HEK293 (cell line): ENCODE measurements around the gene CACNA2D3.

Experiments used
- CTCF ChIA-PET: fragments of 350-600 bp; formaldehyde crosslinking; extraction: SDS; loops from one replicate; lab custom pipeline; 2021; ENCODE audit warnings: antibody characterized with exemption; lab: Yijun Ruan, JAX
- POLR2A ChIA-PET: fragments of 300-600 bp; formaldehyde crosslinking; extraction: SDS; loops from one replicate; lab custom pipeline; 2020; ENCODE audit warnings: antibody characterized with exemption, inconsistent platforms; lab: Yijun Ruan, JAX
- H3K27ac ChIP-seq: fragments of 200-500 bp; sonication (Bioruptor generic); 2 replicates; pipeline ENCODE4 v1.5.1; 2014; ENCODE audit warnings: low read depth, low read length, control low read depth, inconsistent platforms; ENCODE audit errors: extremely low read depth
- H3K36me3 ChIP-seq, 2 experiments: fragments of 200-500 bp in 1 of 2; sonication (Bioruptor generic) in 1 of 2; 1 replicate in 1 of 2; 2 replicates in 1 of 2; pipeline ENCODE4 v1.5.1; 2014 to 2017; ENCODE audit warnings: inconsistent platforms in 2 of 2, low read length in 2 of 2; ENCODE audit not compliant: control insufficient read depth in 2 of 2, insufficient read depth in 1 of 2
- H3K4me1 ChIP-seq: fragments of 200-500 bp; sonication (Bioruptor generic); 2 replicates; pipeline ENCODE4 v1.5.1; 2014; ENCODE audit warnings: mild to moderate bottlenecking, low read length, inconsistent platforms; ENCODE audit not compliant: control insufficient read depth, insufficient read depth
- H3K4me3 ChIP-seq: 2 replicates; pipeline ENCODE4 v1.5.1; 2011; ENCODE audit warnings: low read depth, mild to moderate bottlenecking, control low read depth, low read length, moderate library complexity
- H3K9me3 ChIP-seq: fragments of 200-500 bp; sonication (Bioruptor generic); 2 replicates; pipeline ENCODE4 v1.5.1; 2014; ENCODE audit warnings: low read depth, low read length, inconsistent platforms; ENCODE audit not compliant: control insufficient read depth, insufficient read depth
- BCL6B ChIP-seq: fragments of 450-650 bp; formaldehyde crosslinking; IDR thresholded peaks from 2 replicates; pipeline ENCODE4 v1.5.1; 2017; ENCODE audit warnings: missing biosample characterization, missing genetic modification characterization
- GLI4 ChIP-seq: fragments of 450-650 bp; formaldehyde crosslinking; IDR thresholded peaks from 2 replicates; pipeline ENCODE4 v1.5.1; 2016; ENCODE audit warnings: missing biosample characterization, missing genetic modification characterization
- HOXD13 ChIP-seq: sonication (generic); formaldehyde crosslinking; IDR thresholded peaks from 2 replicates; pipeline ENCODE4 v1.8.0; 2022; ENCODE audit warnings: missing genetic modification reagents, borderline replicate concordance
- KLF7 ChIP-seq: fragments of 450-650 bp; formaldehyde crosslinking; IDR thresholded peaks from 2 replicates; pipeline ENCODE4 v1.5.1; 2016; ENCODE audit warnings: missing biosample characterization, missing genetic modification characterization, borderline replicate concordance
- OSR2 ChIP-seq: fragments of 450-650 bp; formaldehyde crosslinking; IDR thresholded peaks from 2 replicates; pipeline ENCODE4 v1.5.1; 2016; ENCODE audit warnings: missing biosample characterization, missing genetic modification characterization
- OVOL3 ChIP-seq: fragments of 450-650 bp; formaldehyde crosslinking; IDR thresholded peaks from 2 replicates; pipeline ENCODE4 v1.5.1; 2016; ENCODE audit warnings: missing biosample characterization, missing genetic modification characterization
- PRDM6 ChIP-seq: fragments of 450-650 bp; formaldehyde crosslinking; IDR thresholded peaks from 2 replicates; pipeline ENCODE4 v1.5.1; 2017; ENCODE audit warnings: missing biosample characterization, missing genetic modification characterization
- RBAK ChIP-seq: fragments of 450-650 bp; formaldehyde crosslinking; IDR thresholded peaks from 2 replicates; pipeline ENCODE4 v1.5.1; 2016; ENCODE audit warnings: missing biosample characterization, missing genetic modification characterization
- SP2 ChIP-seq: fragments of 450-650 bp; formaldehyde crosslinking; IDR thresholded peaks from 2 replicates; pipeline ENCODE4 v1.5.1; 2016; ENCODE audit warnings: missing biosample characterization, missing genetic modification characterization
- SP3 ChIP-seq: fragments of 450-650 bp; formaldehyde crosslinking; IDR thresholded peaks from 2 replicates; pipeline ENCODE4 v1.5.1; 2016; ENCODE audit warnings: missing biosample characterization, missing genetic modification characterization
- ZBTB8A ChIP-seq: fragments of 450-650 bp; formaldehyde crosslinking; IDR thresholded peaks from 2 replicates; pipeline ENCODE4 v1.5.1; 2016; ENCODE audit warnings: missing biosample characterization, missing genetic modification characterization
- ZFHX2 ChIP-seq: fragments of 450-650 bp; formaldehyde crosslinking; conservative IDR thresholded peaks from 2 replicates; pipeline ENCODE4 v1.5.1; 2016; ENCODE audit warnings: missing biosample characterization, missing genetic modification characterization
- ZNF16 ChIP-seq: fragments of 450-650 bp; formaldehyde crosslinking; IDR thresholded peaks from 2 replicates; pipeline ENCODE4 v1.5.1; 2016; ENCODE audit warnings: low read depth, missing biosample characterization, missing genetic modification characterization
- ZNF221 ChIP-seq: fragments of 450-650 bp; formaldehyde crosslinking; IDR thresholded peaks from 2 replicates; pipeline ENCODE4 v1.5.1; 2017; ENCODE audit warnings: missing biosample characterization, missing genetic modification characterization, borderline replicate concordance
- ZNF23 ChIP-seq: fragments of 450-650 bp; formaldehyde crosslinking; IDR thresholded peaks from 2 replicates; pipeline ENCODE4 v1.5.1; 2016; ENCODE audit warnings: missing biosample characterization, missing genetic modification characterization, borderline replicate concordance
- ZNF335 ChIP-seq: fragments of 450-650 bp; formaldehyde crosslinking; conservative IDR thresholded peaks from 2 replicates; pipeline ENCODE4 v1.5.1; 2016; ENCODE audit warnings: missing biosample characterization, missing genetic modification characterization
- ZNF341 ChIP-seq: fragments of 450-650 bp; formaldehyde crosslinking; IDR thresholded peaks from 2 replicates; pipeline ENCODE4; 2016; ENCODE audit warnings: low read depth, missing biosample characterization, missing genetic modification characterization
- ZNF391 ChIP-seq: fragments of 450-650 bp; formaldehyde crosslinking; IDR thresholded peaks from 2 replicates; pipeline ENCODE4 v1.5.1; 2016; ENCODE audit warnings: low read depth, missing biosample characterization, missing genetic modification characterization, borderline replicate concordance
- ZNF473 ChIP-seq: fragments of 450-650 bp; formaldehyde crosslinking; IDR thresholded peaks from 2 replicates; pipeline ENCODE4 v1.5.1; 2017; ENCODE audit warnings: missing biosample characterization, missing genetic modification characterization
- ZNF510 ChIP-seq: fragments of 450-650 bp; formaldehyde crosslinking; IDR thresholded peaks from 2 replicates; pipeline ENCODE4 v1.5.1; 2018; ENCODE audit warnings: mild to moderate bottlenecking, missing genetic modification characterization, missing biosample characterization; ENCODE audit not compliant: insufficient replicate concordance
- ZNF544 ChIP-seq: fragments of 450-650 bp; formaldehyde crosslinking; IDR thresholded peaks from 2 replicates; pipeline ENCODE4 v1.5.0; 2017; ENCODE audit warnings: missing biosample characterization, missing genetic modification characterization
- ZNF555 ChIP-seq: fragments of 450-650 bp; formaldehyde crosslinking; conservative IDR thresholded peaks from 2 replicates; pipeline ENCODE4 v1.5.1; 2017; ENCODE audit warnings: missing biosample characterization, mild to moderate bottlenecking, missing genetic modification characterization, inconsistent platforms
- ZNF677 ChIP-seq: fragments of 450-650 bp; IDR thresholded peaks from 2 replicates; pipeline ENCODE4 v1.5.0; 2018; ENCODE audit warnings: missing biosample characterization, mild to moderate bottlenecking, missing genetic modification characterization, moderate library complexity
- ZNF776 ChIP-seq: fragments of 450-650 bp; formaldehyde crosslinking; IDR thresholded peaks from 2 replicates; pipeline ENCODE4 v1.5.0; 2017; ENCODE audit warnings: missing biosample characterization, missing genetic modification characterization, borderline replicate concordance
- ZNF830 ChIP-seq: fragments of 450-650 bp; IDR thresholded peaks from 2 replicates; pipeline ENCODE4 v1.5.0; 2018; ENCODE audit warnings: missing biosample characterization, missing genetic modification characterization, low read depth, mild to moderate bottlenecking, moderate library complexity
- ZSCAN16 ChIP-seq: fragments of 450-650 bp; formaldehyde crosslinking; IDR thresholded peaks from 2 replicates; pipeline ENCODE4 v1.5.1; 2016; ENCODE audit warnings: missing biosample characterization, missing genetic modification characterization
- TF ChIP-seq, protein P1 (sequence below): fragments of 450-650 bp; formaldehyde crosslinking; IDR thresholded peaks from 2 replicates; pipeline ENCODE4 v1.5.1; 2016; ENCODE audit warnings: missing biosample characterization, missing genetic modification characterization
- TF ChIP-seq, protein P2 (sequence below): sonication (generic); formaldehyde crosslinking; IDR thresholded peaks from 2 replicates; pipeline ENCODE4 v1.8.1; 2022; ENCODE audit warnings: mild to moderate bottlenecking, moderate library complexity, missing genetic modification reagents

Gene CACNA2D3

GRCh38 chr3:54538346-54538745, 416.0 kb downstream of the CACNA2D3 start:
- POLR2A ChIA-PET = no interaction called here
- H3K4me3 ChIP-seq = no peak overlapping the region
- H3K4me1 ChIP-seq = no peaks in the 10 kb centered on the region
- H3K27ac ChIP-seq = no peak overlapping the region
- H3K9me3 ChIP-seq = no peaks in the 10 kb centered on the region
- TF ChIP-seq HOXD13 (CRISPR knock-in tag) = no peak
- TF ChIP-seq ZNF221 (tag by site-specific recombination) = no peak
- no peak for TF ChIP-seq ZNF830 (tag by site-specific recombination)
- TF ChIP-seq, all 188 proteins: peak for 0
- CTCF ChIA-PET = interaction anchor here (0.8 to 1.6 kb wide), 2 partner anchors 15 to 16 kb away, joined by 3 to 5 read pairs; no protein-coding TSS in a partner anchor
- no peaks in the 10 kb centered on the region for H3K36me3 ChIP-seq

DNA sequence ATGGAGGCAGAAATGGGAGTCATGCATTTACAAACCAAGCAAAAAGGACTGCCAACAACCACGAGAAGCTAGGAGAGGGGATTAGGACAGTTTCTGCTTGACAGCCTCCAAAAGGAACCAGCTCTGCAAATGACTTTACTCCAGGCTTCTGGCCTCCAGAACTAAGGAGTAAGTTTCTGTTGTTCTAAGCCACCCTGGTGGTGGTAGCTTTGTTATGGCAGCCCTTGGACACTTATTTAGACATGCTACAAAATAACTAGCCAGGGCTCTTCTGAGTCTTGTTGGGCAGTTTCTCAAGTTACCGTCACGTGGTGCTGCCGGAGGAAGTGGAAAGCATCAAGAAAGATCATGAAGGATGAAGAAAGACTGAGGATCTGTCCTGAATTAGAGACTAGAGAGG, 419.0 kb downstream of the CACNA2D3 start:
- no peaks in the 10 kb centered on the region for H3K36me3 ChIP-seq
- POLR2A ChIA-PET = no interaction called here
- TF ChIP-seq, protein P1, sequence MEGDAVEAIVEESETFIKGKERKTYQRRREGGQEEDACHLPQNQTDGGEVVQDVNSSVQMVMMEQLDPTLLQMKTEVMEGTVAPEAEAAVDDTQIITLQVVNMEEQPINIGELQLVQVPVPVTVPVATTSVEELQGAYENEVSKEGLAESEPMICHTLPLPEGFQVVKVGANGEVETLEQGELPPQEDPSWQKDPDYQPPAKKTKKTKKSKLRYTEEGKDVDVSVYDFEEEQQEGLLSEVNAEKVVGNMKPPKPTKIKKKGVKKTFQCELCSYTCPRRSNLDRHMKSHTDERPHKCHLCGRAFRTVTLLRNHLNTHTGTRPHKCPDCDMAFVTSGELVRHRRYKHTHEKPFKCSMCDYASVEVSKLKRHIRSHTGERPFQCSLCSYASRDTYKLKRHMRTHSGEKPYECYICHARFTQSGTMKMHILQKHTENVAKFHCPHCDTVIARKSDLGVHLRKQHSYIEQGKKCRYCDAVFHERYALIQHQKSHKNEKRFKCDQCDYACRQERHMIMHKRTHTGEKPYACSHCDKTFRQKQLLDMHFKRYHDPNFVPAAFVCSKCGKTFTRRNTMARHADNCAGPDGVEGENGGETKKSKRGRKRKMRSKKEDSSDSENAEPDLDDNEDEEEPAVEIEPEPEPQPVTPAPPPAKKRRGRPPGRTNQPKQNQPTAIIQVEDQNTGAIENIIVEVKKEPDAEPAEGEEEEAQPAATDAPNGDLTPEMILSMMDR = no peak
- no peak for TF ChIP-seq SP3
- TF ChIP-seq PRDM6 (tag by site-specific recombination) = no peak
- TF ChIP-seq ZNF544 = no peak
- no peak for TF ChIP-seq ZSCAN16 (tag by site-specific recombination)
- no peak for TF ChIP-seq KLF7 (tag by site-specific recombination)
- TF ChIP-seq OSR2 (tag by site-specific recombination) = no peak
- TF ChIP-seq RBAK (tag by site-specific recombination) = no peak
- TF ChIP-seq ZNF677 (tag by site-specific recombination) = no peak
- TF ChIP-seq ZNF23 (tag by site-specific recombination) = no peak
- no peak for TF ChIP-seq ZNF391 (tag by site-specific recombination)
- TF ChIP-seq, all 188 proteins: peak for 0
- CTCF ChIA-PET = interaction anchor here (0.6 kb wide), 1 partner anchor 394 kb away, joined by 3 read pairs; no protein-coding TSS in a partner anchor
- Histone ChIP-seq H3K9me3 (no peaks in the 10 kb centered on the region), H3K27ac (no peak overlapping the region), H3K4me3 (no peak overlapping the region), H3K4me1 (no peaks in the 10 kb centered on the region)

DNA sequence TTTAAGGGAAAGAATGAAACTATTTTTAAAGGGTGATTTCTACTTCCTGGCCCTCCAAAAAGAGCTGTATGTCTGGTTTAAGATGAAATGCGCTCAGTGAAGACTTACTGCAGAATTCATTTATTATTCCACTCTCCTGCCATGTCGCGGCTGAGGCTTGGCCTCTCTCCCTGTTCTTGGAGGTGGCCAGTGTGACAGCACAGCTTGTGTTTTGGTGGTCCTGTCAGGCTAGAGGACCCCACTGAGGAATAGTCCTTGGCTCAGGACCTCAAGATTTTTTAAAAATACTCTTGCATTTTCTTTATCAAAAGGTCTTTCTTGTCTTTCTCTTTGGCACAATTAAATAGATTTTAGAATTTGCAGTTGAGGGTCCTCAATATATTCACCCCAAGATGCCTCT, 421.1 kb downstream of the CACNA2D3 start:
- H3K4me1 ChIP-seq = no peaks in the 10 kb centered on the region
- H3K36me3 ChIP-seq = no peaks in the 10 kb centered on the region
- ChIA-PET POLR2A (no interaction called here), CTCF (no interaction called here)
- H3K4me3 ChIP-seq = no peak overlapping the region
- no peak overlapping the region for H3K27ac ChIP-seq
- no peaks in the 10 kb centered on the region for H3K9me3 ChIP-seq
- TF ChIP-seq ZNF341 (tag by site-specific recombination) (no peak), ZNF473 (tag by site-specific recombination) (no peak), SP2 (tag by site-specific recombination) (no peak), ZNF830 (tag by site-specific recombination) (no peak), ZNF776 (tag by site-specific recombination) (no peak), ZFHX2 (tag by site-specific recombination) (no peak), ZNF335 (tag by site-specific recombination) (no peak), GLI4 (tag by site-specific recombination) (no peak), ZNF16 (tag by site-specific recombination) (no peak), ZBTB8A (tag by site-specific recombination) (no peak), ZNF555 (tag by site-specific recombination) (no peak), OVOL3 (tag by site-specific recombination) (no peak), ZNF510 (tag by site-specific recombination) (no peak), BCL6B (tag by site-specific recombination) (no peak)
- TF ChIP-seq, protein P2, sequence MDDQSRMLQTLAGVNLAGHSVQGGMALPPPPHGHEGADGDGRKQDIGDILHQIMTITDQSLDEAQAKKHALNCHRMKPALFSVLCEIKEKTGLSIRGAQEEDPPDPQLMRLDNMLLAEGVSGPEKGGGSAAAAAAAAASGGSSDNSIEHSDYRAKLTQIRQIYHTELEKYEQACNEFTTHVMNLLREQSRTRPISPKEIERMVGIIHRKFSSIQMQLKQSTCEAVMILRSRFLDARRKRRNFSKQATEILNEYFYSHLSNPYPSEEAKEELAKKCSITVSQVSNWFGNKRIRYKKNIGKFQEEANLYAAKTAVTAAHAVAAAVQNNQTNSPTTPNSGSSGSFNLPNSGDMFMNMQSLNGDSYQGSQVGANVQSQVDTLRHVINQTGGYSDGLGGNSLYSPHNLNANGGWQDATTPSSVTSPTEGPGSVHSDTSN = no peak
